GM23338 (cell line): ENCODE data around the gene COL24A1. TPM values are rescaled to one million over a fixed set of nuclear protein-coding genes. Genes with fewer than 3 reads are reported as not detected.

Experiments used
- CREB1 ChIP-seq: fragments of 250-450 bp; sonication (Bioruptor Pico); IDR thresholded peaks from 2 replicates; pipeline ENCODE4 v1.5.0; 2020; ENCODE audit warnings: low read depth, mild to moderate bottlenecking, moderate library complexity
- EZH2 ChIP-seq: fragments of 200-600 bp; sonication (generic); IDR thresholded peaks from one replicate; pipeline ENCODE4 v1.8.0; 2017; ENCODE audit warnings: antibody characterized with exemption, mild to moderate bottlenecking, low read depth; ENCODE audit not compliant: unreplicated experiment
- JUNB ChIP-seq: IDR thresholded peaks from one replicate; pipeline ENCODE4 v1.6.1; 2016; ENCODE audit warnings: antibody characterized with exemption; ENCODE audit not compliant: unreplicated experiment
- ZNF331 ChIP-seq: fragments of 250-450 bp; sonication (Bioruptor Pico); IDR thresholded peaks from 2 replicates; pipeline ENCODE4 v1.5.0; 2020; ENCODE audit warnings: low read depth, mild to moderate bottlenecking, moderate library complexity
- polyA plus RNA-seq: library from polyadenylated mRNA; unstranded; fragments of >200 nt; fragmentation: Nextera tagmentation; extraction: Ambion mirVana; gene quantifications from 2 replicates; pipeline ENCODE4 v1.2.1, GENCODE V29; 2016
- total RNA-seq: library from RNA; depleted of rRNA; stranded (reverse); fragments of >200 nt; shearing (Covaris generic); gene quantifications from 2 replicates; pipeline ENCODE4 v1.2.3, GENCODE V29; 2014
- TF ChIP-seq, protein P1 (sequence below): fragments of 250-450 bp; sonication (Bioruptor Pico); IDR thresholded peaks from 2 replicates; pipeline ENCODE4 v1.5.0; 2020; ENCODE audit warnings: mild to moderate bottlenecking, moderate library complexity
- TF ChIP-seq, protein P2 (sequence below): IDR thresholded peaks from one replicate; pipeline ENCODE4 v1.6.1; 2018; ENCODE audit warnings: antibody characterized with exemption; ENCODE audit not compliant: unreplicated experiment
- TF ChIP-seq, protein P3 (sequence below), 2 experiments: fragments of 200-600 bp in 1 of 2; sonication (generic) in 1 of 2; conservative IDR thresholded peaks; 2 replicates each; pipeline versions ENCODE4 v1.5.1 to v1.6.1; 2016 to 2017; ENCODE audit warnings: antibody characterized with exemption in 2 of 2, low read depth in 2 of 2, mild to moderate bottlenecking in 2 of 2, moderate library complexity in 1 of 2

COL24A1 gene
- total and polyA plus RNA-seq, 2 experiments from 2014 or later: 1.2 to 2.1 TPM

DNA sequence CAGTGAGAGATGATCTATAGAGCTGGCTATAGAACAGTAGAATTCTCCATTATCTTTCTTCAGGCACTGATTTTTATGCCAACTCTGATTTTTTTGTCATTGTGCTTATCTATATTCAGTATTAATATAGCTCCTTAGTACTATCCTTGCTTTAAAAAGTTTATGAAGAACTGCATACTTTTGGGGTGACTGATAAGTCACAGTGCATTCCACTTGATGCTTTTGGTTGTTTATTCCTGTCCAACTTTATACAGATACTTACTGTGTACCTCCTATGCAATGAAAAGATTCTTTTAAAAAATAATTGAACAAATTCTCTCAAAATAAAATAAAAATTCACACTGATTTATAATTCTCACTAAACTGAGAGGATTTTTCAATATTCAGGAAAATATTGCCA lies 71.6 kb downstream of the COL24A1 start (continued):
- TF ChIP-seq, protein P1, sequence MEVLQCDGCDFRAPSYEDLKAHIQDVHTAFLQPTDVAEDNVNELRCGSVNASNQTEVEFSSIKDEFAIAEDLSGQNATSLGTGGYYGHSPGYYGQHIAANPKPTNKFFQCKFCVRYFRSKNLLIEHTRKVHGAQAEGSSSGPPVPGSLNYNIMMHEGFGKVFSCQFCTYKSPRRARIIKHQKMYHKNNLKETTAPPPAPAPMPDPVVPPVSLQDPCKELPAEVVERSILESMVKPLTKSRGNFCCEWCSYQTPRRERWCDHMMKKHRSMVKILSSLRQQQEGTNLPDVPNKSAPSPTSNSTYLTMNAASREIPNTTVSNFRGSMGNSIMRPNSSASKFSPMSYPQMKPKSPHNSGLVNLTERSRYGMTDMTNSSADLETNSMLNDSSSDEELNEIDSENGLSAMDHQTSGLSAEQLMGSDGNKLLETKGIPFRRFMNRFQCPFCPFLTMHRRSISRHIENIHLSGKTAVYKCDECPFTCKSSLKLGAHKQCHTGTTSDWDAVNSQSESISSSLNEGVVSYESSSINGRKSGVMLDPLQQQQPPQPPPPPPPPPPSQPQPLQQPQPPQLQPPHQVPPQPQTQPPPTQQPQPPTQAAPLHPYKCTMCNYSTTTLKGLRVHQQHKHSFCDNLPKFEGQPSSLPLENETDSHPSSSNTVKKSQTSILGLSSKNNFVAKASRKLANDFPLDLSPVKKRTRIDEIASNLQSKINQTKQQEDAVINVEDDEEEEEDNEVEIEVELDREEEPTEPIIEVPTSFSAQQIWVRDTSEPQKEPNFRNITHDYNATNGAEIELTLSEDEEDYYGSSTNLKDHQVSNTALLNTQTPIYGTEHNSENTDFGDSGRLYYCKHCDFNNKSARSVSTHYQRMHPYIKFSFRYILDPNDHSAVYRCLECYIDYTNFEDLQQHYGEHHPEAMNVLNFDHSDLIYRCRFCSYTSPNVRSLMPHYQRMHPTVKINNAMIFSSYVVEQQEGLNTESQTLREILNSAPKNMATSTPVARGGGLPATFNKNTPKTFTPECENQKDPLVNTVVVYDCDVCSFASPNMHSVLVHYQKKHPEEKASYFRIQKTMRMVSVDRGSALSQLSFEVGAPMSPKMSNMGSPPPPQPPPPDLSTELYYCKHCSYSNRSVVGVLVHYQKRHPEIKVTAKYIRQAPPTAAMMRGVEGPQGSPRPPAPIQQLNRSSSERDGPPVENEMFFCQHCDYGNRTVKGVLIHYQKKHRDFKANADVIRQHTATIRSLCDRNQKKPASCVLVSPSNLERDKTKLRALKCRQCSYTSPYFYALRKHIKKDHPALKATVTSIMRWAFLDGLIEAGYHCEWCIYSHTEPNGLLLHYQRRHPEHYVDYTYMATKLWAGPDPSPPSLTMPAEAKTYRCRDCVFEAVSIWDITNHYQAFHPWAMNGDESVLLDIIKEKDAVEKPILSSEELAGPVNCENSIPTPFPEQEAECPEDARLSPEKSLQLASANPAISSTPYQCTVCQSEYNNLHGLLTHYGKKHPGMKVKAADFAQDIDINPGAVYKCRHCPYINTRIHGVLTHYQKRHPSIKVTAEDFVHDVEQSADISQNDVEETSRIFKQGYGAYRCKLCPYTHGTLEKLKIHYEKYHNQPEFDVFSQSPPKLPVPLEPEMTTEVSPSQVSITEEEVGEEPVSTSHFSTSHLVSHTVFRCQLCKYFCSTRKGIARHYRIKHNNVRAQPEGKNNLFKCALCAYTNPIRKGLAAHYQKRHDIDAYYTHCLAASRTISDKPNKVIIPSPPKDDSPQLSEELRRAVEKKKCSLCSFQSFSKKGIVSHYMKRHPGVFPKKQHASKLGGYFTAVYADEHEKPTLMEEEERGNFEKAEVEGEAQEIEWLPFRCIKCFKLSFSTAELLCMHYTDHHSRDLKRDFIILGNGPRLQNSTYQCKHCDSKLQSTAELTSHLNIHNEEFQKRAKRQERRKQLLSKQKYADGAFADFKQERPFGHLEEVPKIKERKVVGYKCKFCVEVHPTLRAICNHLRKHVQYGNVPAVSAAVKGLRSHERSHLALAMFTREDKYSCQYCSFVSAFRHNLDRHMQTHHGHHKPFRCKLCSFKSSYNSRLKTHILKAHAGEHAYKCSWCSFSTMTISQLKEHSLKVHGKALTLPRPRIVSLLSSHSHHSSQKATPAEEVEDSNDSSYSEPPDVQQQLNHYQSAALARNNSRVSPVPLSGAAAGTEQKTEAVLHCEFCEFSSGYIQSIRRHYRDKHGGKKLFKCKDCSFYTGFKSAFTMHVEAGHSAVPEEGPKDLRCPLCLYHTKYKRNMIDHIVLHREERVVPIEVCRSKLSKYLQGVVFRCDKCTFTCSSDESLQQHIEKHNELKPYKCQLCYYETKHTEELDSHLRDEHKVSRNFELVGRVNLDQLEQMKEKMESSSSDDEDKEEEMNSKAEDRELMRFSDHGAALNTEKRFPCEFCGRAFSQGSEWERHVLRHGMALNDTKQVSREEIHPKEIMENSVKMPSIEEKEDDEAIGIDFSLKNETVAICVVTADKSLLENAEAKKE: no peak
- TF ChIP-seq JUNB (no peak), ZNF331 (CRISPR knock-in tag) (no peak), EZH2 (no peak), CREB1 (no peak)
- TF ChIP-seq, protein P2, sequence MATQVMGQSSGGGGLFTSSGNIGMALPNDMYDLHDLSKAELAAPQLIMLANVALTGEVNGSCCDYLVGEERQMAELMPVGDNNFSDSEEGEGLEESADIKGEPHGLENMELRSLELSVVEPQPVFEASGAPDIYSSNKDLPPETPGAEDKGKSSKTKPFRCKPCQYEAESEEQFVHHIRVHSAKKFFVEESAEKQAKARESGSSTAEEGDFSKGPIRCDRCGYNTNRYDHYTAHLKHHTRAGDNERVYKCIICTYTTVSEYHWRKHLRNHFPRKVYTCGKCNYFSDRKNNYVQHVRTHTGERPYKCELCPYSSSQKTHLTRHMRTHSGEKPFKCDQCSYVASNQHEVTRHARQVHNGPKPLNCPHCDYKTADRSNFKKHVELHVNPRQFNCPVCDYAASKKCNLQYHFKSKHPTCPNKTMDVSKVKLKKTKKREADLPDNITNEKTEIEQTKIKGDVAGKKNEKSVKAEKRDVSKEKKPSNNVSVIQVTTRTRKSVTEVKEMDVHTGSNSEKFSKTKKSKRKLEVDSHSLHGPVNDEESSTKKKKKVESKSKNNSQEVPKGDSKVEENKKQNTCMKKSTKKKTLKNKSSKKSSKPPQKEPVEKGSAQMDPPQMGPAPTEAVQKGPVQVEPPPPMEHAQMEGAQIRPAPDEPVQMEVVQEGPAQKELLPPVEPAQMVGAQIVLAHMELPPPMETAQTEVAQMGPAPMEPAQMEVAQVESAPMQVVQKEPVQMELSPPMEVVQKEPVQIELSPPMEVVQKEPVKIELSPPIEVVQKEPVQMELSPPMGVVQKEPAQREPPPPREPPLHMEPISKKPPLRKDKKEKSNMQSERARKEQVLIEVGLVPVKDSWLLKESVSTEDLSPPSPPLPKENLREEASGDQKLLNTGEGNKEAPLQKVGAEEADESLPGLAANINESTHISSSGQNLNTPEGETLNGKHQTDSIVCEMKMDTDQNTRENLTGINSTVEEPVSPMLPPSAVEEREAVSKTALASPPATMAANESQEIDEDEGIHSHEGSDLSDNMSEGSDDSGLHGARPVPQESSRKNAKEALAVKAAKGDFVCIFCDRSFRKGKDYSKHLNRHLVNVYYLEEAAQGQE: no peak
- TF ChIP-seq, protein P3, sequence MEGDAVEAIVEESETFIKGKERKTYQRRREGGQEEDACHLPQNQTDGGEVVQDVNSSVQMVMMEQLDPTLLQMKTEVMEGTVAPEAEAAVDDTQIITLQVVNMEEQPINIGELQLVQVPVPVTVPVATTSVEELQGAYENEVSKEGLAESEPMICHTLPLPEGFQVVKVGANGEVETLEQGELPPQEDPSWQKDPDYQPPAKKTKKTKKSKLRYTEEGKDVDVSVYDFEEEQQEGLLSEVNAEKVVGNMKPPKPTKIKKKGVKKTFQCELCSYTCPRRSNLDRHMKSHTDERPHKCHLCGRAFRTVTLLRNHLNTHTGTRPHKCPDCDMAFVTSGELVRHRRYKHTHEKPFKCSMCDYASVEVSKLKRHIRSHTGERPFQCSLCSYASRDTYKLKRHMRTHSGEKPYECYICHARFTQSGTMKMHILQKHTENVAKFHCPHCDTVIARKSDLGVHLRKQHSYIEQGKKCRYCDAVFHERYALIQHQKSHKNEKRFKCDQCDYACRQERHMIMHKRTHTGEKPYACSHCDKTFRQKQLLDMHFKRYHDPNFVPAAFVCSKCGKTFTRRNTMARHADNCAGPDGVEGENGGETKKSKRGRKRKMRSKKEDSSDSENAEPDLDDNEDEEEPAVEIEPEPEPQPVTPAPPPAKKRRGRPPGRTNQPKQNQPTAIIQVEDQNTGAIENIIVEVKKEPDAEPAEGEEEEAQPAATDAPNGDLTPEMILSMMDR (conservative IDR thresholded peaks at IDR 0.05; ENCODE audit: low read depth in 2 of 2): no peak
